Subcutaneous adipose tissue (tissue), 4 donors: ENCODE measurements around the gene CYB561. TPM values are rescaled to one million over a fixed set of nuclear protein-coding genes. Genes with fewer than 3 reads are reported as not detected.

Source experiments
- total RNA-seq, 4 donors: library from RNA; depleted of rRNA; stranded (reverse); fragments of >200 nt; gene quantifications; one replicate each; pipeline ENCODE4 v1.1.0, GENCODE V29; 2016
- TF ChIP-seq, protein P1 (sequence below): fragments of 450-650 bp; IDR thresholded peaks from one replicate; pipeline ENCODE4 v1.5.1; 2016; ENCODE audit warnings: low read depth, mild to moderate bottlenecking, control low read depth, antibody characterized with exemption, moderate library complexity

CYB561 gene
- total RNA-seq, 4 donors from 2014 or later, result 12.7 to 17.9 (median 14.1) TPM

DNA sequence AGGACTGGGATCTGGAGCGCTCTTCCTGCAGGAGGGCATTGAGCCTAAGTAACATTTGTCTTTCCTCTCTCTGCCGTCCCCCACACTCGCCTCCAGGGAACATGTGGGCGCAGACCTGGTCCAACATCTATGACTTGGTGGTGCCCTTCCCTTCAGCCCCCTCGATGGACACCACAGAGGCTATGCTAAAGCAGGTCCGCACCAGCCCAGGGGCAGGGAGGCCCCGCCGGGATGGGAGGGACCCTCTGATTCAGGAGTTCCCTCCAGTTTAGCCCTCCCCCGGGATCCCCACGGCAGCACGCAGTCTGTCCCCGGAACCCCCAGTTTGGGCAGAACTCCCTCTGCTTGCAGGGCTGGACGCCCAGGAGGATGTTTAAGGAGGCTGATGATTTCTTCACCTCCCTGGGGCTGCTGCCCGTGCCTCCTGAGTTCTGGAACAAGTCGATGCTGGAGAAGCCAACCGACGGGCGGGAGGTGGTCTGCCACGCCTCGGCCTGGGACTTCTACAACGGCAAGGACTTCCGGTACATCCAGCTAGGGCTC lies 44.8 kb upstream of the CYB561 start:
- TF ChIP-seq, protein P1, sequence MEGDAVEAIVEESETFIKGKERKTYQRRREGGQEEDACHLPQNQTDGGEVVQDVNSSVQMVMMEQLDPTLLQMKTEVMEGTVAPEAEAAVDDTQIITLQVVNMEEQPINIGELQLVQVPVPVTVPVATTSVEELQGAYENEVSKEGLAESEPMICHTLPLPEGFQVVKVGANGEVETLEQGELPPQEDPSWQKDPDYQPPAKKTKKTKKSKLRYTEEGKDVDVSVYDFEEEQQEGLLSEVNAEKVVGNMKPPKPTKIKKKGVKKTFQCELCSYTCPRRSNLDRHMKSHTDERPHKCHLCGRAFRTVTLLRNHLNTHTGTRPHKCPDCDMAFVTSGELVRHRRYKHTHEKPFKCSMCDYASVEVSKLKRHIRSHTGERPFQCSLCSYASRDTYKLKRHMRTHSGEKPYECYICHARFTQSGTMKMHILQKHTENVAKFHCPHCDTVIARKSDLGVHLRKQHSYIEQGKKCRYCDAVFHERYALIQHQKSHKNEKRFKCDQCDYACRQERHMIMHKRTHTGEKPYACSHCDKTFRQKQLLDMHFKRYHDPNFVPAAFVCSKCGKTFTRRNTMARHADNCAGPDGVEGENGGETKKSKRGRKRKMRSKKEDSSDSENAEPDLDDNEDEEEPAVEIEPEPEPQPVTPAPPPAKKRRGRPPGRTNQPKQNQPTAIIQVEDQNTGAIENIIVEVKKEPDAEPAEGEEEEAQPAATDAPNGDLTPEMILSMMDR, result no peak

DNA sequence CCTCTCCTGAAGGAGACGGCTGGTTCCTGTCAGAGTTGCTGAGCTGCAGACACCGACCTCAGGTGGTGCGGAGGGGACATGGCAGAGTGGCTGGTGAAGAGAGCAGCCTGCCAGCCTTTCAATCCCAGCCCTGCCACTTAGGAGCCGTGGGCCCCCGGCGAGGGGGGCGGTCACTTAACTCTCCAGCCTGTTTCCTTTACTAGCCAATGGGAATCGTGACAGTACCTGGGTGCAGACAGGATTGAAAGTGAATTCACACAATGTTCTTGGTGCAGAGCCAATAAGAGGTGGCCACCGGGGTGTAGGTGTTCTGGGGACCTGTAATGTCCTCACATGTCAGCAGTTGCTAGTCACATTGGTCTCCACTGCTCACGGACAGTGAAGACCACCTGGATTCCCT lies 44.2 kb upstream of the CYB561 start:
- TF ChIP-seq, protein P1, result no peak

DNA sequence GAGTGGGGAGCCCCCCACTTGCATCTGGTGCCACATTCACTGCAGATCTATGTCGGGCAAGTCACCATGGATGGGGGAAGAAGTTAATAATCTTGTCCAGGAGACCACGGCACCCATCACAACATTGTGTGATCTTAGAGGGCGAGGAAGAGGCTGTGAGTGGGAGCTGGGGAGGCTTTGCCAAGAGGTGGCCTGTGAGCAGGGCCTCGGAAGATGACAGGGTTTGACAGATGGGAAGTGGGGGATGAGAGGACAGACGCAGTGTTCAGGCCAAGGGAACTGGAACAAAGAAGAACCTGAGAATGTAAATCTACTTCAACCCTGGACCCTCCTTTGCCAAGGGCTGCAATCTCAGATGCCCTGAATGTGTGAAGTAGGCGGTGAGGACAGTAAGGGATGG lies 43.2 kb upstream of the CYB561 start:
- TF ChIP-seq, protein P1, result no peak

DNA sequence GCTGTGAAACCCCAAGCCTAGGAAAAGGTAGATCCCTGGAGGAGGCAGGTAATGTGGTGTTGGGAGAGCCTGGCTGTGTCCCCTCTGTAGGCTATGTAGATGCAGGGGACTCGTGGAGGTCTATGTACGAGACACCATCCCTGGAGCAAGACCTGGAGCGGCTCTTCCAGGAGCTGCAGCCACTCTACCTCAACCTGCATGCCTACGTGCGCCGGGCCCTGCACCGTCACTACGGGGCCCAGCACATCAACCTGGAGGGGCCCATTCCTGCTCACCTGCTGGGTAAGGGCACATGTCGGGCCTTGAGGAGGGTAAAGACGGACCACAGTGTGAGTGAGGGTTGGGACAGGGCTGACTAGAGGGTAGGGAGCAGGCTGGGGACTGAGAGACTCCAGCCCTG lies 42.7 kb upstream of the CYB561 start:
- TF ChIP-seq, protein P1, result no peak

DNA sequence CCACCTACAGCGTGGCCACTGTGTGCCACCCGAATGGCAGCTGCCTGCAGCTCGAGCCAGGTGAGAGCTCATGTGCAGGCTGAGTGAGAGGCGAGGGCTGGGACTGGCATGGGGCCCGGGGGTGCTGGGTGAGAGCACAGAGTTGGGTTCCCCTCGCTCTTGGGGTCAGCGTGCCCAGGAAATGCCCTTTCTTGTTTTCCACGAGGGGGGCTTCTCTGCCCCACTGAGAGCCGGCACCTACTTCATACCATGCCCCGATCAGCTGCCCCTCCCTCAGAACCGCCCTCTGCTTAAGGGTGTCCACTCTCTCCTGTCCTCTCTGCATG lies 40.9 kb upstream of the CYB561 start:
- TF ChIP-seq, protein P1, result no peak

DNA sequence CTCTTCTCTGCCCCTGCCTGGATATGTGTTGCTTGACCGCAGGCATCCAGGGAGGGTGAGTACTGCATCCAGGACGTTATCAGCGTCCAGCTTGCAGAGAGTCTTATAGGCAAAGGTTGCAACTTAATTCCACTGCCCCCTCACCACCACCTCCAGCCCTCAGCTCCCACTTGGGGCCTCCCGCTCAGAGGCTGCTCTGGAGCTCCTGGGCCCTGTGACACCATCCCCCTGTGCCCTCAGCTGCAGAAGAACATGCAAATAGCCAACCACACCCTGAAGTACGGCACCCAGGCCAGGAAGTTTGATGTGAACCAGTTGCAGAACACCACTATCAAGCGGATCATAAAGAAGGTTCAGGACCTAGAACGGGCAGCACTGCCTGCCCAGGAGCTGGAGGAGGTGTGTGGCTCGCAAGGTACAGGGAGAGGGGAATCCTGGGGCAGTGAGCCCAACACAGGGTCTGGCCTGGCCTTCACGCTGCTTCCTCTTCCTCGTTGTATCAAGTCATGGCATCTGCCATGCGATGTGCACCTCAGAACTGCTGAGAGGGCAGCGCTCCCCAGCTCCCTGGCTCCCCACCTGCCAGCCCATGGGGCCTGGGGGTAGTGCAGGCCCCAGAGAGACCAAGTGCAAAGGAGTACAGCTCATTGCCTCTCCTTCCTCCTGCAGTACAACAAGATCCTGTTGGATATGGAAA lies 40.4 kb upstream of the CYB561 start:
- TF ChIP-seq, protein P1, result no peak

DNA sequence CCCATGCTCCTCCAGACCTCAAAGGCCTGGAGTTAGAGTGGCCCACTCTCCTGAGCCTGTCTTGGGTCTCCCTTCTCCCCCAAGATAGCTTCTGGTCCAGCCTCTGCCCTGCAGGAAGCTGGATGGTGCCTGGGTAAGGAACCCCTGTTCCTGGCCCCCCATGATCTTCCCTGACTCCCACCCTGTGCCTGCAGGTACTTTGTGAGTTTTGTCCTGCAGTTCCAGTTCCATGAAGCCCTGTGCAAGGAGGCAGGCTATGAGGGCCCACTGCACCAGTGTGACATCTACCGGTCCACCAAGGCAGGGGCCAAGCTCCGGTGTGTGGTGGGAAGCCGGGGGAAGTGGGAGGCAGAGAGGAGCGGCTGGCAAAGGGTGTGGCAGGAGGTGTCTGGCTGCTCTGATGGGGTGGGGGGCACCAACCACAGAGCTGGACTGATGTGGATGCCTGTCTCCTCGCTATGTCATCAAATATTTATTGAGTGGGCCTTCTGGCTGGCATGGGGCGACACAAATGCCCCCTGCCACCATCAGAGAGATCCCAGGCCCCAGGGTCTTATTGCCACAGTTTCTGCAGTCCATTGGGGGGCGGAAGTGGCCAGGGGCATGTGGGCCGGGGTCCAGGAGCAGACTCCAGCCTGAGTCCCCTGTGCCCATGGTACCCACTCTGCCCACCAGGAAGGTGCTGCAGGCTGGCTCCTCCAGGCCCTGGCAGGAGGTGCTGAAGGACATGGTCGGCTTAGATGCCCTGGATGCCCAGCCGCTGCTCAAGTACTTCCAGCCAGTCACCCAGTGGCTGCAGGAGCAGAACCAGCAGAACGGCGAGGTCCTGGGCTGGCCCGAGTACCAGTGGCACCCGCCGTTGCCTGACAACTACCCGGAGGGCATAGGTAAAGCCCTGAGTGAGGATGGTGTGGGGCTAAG lies 37.8 kb upstream of the CYB561 start:
- TF ChIP-seq, protein P1, result no peak
